GM18909 (cell line): ENCODE data around the gene DMD.

Source experiments
- ATAC-seq: cut with Tn5 transposase; IDR thresholded peaks from one replicate; pipeline ENCODE4 v1.9.1; 2021; ENCODE audit warnings: mild to moderate bottlenecking; ENCODE audit not compliant: unreplicated experiment, poor library complexity

DMD gene

DNA sequence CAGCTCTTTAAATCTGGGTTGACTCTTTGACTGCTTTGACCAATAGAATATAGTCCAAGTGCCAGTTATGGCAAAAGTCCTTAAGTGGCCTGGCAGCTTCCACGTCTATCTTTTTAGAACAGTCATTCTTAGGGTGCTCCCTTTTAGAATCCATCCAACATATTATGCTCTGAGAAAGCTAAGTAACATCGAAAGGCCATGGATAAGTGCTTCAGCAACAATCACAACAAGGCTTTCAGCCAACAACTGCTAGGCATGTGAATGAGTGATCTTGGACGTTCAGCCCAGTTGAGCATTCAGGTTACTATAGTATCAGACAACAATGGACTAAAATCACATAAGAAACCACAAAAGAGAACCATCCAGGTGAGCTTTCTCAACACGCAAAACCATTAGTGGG lies 818.7 kb downstream of the DMD start:
- ATAC-seq = no peak

DNA sequence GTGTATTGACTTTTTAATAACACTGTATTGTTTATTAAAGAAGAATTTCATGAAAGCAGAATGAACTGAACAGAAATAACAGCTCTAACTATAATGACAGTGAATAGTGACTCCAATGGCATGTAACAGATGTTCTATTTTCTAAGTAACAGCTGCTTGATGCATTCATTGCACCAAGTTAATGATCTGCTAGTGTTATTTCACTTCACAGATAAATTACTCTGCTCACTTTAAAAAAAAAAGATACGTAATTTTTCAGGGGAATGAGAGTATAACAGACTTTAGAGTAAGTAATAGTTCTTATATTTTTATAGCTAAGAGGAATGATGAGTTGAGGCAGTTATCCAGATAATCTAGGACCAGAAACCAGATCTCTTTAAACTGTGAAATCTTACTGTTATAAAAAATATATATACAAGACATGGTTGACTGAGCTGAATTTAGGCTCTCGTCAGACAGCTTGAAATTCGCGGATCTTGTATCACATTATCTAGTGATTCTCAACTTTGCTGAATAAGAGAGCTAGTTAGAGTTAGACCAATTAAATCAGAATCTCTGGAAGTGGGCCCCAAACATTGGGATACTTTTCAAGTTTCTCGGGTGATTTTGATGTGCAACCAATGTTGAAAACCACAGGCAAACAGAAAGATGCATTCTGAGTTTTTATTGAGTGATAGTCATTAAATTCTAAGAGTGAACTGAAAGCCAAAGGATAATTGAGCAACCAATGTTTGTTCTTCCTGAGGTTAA lies 840.7 kb downstream of the DMD start:
- no peak for ATAC-seq

DNA sequence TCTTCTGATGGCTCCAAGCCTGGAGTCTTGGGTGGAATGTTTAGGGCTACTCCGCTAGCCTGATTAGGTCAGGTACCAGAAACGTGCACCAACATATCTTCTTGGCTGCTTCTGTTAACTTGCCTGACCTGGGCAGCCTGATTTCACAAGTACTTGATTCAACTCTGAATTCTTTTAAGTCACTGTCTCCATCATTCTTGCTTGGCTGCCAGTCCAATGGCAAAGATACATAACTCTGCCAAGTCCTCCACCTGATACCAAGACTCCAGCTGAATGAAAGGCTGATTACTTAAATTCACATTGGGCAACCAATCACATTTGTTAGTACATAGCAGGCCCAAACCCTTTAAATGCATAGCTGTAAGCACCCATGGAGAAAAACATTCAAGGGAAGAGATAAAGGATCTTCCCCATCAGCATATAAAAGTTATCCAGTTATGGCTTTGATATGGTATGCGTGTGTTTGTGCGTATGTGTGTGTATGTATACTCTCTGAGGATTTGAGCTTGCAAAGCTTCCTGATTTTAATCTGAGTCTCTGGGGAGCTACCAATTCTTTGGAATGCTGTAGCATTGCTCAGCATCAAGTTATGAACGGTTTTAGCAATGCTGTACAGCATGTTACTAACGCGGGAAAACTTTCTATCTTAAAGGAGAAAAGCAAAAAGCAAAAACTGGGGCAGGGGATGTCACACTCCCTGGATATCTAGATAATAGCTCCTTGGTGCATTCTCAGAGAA lies 917.2 kb downstream of the DMD start:
- no peak for ATAC-seq

DNA sequence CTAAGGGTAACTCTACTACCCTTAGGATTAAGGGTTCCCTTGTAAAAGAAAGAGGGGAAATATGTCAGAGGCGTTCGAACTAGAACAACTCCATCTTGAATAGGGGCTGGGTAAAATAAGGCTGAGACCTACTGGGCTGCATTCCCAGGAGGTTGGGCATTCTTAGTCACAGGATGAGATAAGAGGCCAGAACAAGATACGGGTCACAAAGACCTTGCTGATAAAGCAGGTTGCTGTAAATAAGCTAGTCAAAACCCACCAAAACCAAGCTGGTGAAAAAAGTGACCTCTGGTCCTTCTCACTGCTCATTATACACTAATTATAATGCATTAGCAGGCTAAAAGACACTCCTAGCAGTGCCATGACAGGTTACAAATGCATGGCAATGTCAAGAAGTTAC lies 922.0 kb downstream of the DMD start:
- ATAC-seq = no peak

DNA sequence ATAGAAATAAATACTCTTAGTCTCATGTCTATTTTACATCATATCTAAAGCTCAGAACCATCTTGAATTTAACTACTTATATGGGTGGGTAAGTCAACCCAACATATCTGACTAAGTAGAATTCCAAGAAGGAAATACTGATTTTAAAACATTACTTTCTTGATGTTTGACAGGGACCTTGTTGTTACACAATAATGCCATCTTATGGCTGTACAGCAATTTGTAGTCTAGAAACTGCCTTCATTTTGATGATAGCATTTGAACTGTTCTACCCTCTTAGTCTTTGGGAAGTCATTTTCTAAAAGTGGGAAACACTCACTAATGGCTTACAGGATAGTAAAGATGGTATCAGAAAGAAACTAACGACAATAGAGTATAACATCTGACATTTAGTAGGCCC lies 929.5 kb downstream of the DMD start:
- ATAC-seq = no peak

DNA sequence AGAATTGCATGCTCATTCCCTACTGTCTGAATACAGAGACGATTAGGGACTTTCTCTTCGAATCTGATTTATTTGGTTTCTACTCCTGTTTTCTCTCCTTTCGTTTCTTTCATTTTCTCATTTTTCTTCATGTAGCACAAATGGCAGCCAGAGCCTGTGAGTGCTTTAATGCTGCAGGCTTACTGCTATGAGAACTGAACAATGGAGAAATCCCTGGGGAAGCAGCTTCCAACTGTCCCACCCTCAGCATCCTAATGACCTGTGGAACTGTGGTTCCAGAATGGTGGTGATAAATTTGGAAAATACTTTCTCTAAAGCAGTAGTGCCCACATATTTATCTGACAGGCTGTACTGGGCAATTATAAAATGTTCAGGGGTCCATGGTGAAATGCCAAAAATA lies 930.4 kb downstream of the DMD start:
- no peak for ATAC-seq

DNA sequence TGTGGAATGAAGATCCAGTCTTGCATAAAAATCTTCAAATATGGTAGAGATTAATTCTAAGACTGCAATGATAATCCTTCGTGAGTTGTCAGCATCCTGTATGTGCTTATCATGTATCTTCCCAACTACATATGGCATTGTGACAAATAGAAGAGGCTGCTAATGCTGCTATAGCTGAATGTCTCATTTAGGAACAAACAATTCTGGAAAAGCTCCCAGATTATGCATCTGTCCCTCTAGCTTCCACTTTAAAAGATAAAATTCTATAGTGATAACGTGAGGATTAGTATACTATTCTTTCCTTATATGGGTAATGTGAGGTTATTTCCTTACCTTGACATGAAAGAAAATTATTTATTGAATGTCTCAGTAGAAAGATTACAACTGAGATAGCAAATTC lies 930.9 kb downstream of the DMD start:
- no peak for ATAC-seq

DNA sequence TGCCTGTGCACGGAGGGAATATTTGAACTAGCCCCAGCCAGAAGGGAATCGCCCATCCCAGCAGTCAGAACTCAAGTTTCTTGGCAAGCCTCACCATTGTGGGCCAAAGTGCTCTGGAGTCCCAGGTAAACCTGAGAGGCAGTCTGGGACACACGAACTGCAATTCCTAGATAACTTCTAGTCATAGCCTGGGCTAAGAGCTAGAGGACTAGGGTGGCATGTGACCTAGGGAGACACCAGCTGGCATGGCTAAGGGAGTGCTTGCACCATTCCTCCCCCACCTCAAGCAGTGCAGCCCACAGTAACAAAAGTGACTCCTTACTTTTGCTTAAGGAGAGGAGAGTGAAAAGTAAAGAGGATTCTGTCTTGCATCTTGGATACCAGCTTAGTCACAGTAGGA lies 935.2 kb downstream of the DMD start:
- ATAC-seq = no peak

DNA sequence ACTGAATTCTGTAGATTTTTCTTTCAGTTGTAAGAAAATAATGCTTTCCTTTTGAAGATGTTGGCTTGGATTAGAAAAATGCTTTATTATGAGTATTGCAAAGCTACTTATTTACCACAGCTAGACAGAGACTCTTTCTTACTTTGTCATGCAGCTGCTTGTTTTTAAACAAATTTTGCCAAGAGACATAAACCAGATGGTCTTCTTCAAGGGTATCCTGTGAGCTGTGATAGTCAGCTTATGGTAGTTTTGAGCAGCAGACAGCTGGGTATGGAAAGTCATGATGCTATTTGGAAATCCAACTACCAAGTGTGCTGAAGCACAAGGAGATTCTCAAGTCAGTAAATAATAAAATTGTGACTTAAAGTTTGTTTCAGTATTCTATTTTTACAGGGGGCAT lies 941.5 kb downstream of the DMD start:
- no peak for ATAC-seq

DNA sequence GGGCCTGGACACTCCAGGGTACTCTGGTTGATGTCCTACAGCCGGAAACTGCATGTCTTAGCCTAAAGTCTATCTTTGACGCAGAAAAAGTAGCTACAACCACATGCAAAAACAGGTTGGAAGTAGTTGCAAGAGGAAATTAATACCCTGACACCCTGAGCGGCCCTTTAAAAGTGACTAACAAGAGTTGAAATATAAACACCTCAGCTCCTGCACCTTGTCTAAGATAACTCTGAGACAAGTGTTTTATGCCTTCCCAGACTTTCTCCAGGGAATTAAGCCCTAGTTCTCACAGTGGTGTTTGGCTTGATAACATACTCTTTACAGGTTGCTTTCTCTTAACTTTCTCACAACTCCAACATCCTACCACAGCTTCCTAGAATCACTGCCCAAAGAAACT lies 943.1 kb downstream of the DMD start:
- no peak for ATAC-seq

DNA sequence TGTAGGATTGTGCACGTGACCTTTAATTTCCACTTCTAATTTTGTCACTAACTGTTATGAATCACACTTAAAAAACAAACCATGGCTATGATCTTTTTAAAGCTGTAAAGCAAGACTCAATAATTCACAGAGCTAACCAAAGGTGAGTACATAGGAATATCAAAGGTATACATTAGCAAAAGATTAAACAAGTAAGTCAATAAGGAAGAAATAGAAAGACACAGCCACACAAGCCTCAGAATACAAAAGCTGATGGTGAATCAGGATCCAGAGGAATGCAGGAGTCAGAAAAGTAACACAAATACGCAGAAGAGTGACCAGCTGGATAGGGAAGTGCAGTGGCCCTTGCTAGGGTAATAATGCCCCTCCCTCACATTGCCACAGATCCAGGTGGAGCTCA lies 943.6 kb downstream of the DMD start:
- ATAC-seq = no peak

DNA sequence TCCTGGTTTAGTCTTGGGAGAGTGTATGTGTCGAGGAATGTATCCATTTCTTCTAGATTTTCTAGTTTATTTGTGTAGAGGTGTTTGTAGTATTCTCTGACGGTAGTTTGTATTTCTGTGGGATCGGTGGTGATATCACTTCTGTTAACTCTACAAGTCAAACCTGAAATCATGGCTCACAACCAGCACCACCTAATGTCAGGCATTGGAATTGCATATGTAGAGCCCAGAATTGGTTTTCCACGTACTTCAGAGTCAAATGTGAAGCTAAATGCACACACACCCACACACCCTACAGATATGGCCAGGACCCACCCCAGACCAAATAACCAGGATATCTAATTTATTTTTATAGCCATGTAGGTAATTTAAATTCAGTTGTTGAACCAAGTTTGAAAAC lies 964.7 kb downstream of the DMD start:
- ATAC-seq = peak; percentile 68

DNA sequence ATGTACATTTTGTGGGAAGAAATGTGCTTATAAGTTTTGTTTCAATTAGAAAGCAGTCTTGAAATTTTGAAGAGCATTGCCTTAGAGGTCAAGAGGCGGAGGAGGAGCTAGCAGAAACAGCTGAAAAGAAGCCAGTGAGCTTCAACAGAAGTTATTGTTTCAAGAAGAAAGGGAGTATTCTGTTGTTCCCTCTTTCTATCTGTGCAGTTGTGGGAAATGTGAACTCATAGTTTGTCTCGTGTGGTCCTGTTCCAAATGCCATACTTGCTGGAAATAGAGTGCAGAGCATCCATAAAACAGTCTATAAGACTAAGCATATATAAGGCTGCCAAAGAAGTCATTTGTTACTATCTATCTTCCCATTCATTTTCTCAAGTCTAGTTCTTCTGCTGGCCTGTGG lies 1015.7 kb downstream of the DMD start:
- no peak for ATAC-seq

DNA sequence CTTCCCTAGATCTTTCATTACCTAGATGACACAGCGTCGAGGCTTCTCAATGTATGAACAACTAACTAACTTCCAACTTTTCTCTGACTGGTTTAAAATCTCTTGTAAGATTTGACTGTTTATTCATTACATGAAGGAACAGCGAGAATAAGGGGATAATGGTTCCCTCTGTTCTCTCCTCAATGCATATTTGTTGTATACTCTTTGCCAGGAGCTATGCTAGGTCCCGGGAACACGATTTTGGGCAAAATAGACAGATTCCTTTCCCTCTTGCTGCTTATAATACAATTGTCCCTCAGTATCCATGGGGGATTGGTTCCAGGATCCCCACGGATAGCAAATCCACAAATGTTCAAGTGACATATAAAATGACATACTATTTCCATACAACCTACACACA lies 1020.0 kb downstream of the DMD start:
- ATAC-seq = no peak

DNA sequence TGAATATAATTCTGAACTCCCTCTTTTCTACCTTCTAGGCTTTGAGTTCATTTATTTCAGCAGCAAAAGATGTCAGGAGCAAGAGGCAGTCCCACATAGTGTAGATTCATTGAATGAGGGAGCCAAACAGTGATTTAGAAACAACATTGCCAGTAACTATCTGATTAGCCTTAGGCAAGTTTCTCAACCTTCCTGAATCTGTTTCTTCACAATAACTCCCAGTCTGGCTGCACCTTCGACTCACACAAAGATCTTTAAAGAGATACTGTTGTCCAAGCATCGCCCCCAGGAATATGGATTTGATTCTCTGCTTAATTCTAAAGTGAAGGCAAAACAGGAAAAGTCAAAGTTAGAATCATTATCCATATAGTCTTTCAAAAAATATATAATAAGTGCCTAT lies 1026.2 kb downstream of the DMD start:
- ATAC-seq = no peak

DNA sequence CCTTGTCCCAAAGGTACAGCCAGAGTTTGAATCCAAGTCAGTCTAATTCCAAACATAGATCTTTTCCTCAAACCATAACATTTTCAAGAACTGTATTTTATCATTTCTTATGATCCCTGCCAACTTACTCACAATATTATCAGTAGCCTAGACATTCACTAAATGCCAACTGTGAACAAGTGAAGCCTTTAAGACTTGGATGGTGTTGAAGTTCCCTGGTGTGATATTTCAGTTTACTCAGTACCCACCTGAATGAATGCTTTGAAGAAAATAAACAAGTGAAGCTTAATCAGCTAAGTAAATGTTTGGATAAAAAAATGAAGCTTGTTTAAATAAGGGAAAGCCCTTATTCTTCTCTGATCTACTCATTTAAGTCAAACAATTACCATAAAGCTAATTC lies 1028.3 kb downstream of the DMD start:
- ATAC-seq = no peak

DNA sequence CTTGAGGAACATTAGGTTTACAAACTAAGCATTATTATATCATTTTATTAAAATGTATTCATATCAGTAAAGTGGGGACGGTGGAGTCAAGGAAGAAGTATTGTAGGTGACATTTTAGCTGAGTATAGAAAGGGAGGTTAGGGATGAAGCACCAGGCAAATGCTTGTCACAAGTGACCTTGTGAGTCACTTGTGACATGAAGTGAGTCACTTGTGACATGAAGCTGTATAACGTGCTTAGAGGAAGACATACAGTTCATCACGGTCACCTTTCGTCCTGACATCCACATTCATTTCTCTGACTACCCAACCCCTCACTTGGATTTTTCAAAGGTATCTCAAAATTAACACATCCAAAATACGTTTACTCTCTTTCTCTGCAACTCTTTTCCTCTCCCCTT lies 1034.8 kb downstream of the DMD start:
- ATAC-seq = no peak

DNA sequence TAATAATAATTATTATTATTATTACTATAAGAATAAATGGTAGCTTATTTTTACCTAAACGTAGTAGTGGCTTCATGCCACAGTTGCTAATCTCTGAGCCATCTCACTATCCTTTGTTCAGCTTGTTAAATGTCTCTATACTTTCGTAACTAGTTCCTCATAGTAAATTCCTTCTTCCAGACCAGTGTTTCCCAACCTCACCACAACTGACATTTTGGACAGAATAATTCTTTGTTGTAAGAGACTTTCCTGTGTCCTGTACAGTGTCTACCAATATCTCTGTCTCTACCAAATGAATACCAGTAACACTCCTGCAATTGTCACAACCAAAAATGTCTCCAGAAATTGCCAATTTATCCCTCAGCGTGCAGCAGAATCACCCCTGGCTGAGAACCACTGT lies 1040.9 kb downstream of the DMD start:
- no peak for ATAC-seq

DNA sequence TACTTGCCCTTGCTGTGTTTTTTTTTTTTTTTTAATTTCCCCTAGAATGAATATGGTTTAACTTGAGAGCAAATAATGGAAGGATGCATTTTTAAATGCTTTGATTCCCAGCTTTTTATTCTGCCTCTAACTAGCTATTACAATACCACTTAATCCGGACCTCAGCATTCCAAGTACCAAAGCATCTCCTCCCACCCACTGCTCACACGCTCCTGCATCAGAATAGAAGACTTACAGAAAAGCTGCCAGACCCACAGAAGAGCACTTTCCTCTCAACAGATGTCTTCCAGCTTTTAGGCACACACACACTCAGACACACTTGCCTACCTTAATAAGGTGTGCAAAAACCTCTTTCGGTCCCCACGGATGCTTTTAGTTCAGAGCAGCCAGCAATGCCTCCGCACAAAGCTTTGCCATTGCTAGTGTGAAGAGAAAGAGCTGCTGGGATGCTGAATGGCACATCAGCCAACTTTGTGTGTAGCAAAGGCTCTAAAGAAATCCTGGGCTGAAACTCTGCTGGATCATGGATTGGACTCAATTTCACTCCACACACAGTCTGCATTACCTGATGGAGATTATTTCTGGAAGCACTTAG lies 1056.2 kb downstream of the DMD start:
- ATAC-seq = no peak

DNA sequence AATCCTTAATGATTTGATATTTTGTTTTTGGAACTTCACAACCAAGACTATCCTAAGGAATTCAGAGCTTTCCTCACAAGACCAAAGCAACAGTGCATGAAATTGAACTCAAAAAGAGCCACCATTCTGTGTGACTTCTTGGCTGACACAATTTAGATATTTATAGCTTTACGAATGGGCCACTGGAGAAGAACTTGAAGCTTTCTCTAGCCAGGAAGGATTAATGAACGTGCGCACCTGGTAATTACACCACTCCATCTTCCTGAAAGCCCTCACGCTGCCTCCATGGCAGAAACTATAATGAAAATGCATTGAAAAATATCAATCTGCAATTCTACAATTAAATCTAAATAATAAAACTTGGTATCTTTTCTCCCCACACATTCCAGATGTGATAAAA lies 1057.8 kb downstream of the DMD start:
- no peak for ATAC-seq

DNA sequence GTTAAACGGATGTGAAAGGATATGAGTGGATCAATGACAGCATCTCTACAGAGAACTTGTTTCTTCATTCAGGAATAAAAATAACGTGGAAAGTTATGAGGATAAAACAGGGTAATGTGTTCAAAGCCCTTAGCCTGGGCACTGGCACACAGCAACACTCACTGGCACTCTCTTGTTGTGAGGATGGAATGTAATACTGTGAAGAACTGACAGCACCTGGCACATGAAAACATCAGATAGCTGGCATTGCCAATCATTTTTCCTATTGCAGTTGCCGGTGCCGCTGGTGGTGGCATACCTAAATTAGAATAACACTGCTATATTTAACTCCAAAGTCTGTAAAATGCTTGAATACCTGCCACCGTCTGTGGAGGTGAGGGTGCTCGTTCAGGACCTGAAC lies 1061.2 kb downstream of the DMD start:
- ATAC-seq = no peak

DNA sequence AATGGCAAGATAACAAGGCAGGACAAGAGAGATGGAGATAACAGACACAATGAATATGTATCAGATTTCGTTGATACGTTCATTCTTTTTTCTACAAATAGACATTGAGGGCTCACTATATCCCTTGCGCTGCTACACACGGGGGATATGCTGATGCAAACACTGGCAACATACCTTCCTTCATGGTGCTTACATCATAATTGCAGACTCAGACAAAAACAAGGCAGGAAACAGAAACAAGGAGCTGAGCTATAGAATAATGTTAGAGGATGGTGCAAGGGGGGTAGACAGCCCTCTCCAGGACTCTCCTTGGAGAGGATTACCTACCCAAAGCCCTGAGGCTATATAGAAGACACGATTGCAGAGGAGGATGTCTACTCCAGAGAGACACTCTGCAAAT lies 1069.5 kb downstream of the DMD start:
- ATAC-seq = no peak
